ENCODE results near the gene DAPK2.
"Not testable (repeated sequence)": the region's sequence is repeated elsewhere in the genome, so short reads cannot be mapped to it uniquely, and the experiment has no call there.

DAPK2 gene

DNA sequence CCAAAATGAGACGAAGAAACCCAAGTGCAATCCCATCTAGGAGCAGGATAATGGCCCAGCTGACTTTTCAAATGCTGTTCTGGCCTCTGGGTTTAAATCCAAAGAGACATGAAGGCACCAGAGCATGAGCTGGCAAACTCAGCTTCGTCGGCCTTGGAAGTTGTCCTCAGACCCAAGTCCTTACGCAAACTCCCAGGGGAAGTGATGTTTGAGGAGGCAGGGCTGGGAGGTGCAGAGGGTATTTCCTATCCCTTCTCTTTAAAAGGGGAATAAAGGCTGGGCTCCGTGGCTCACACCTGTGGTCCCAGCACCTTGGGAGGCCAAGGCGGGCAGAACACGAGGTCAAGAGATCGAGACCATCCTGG, 143.6 kb downstream of the DAPK2 start:
- TF ChIP-seq, protein P1, sequence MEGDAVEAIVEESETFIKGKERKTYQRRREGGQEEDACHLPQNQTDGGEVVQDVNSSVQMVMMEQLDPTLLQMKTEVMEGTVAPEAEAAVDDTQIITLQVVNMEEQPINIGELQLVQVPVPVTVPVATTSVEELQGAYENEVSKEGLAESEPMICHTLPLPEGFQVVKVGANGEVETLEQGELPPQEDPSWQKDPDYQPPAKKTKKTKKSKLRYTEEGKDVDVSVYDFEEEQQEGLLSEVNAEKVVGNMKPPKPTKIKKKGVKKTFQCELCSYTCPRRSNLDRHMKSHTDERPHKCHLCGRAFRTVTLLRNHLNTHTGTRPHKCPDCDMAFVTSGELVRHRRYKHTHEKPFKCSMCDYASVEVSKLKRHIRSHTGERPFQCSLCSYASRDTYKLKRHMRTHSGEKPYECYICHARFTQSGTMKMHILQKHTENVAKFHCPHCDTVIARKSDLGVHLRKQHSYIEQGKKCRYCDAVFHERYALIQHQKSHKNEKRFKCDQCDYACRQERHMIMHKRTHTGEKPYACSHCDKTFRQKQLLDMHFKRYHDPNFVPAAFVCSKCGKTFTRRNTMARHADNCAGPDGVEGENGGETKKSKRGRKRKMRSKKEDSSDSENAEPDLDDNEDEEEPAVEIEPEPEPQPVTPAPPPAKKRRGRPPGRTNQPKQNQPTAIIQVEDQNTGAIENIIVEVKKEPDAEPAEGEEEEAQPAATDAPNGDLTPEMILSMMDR (IDR thresholded peaks at IDR 0.05; ENCODE audit: borderline replicate concordance, insufficient read depth, low read depth, low read length): no peak
- no peak overlapping the region for H3K4me3 ChIP-seq (ENCODE audit: low read depth, low read length)

DNA sequence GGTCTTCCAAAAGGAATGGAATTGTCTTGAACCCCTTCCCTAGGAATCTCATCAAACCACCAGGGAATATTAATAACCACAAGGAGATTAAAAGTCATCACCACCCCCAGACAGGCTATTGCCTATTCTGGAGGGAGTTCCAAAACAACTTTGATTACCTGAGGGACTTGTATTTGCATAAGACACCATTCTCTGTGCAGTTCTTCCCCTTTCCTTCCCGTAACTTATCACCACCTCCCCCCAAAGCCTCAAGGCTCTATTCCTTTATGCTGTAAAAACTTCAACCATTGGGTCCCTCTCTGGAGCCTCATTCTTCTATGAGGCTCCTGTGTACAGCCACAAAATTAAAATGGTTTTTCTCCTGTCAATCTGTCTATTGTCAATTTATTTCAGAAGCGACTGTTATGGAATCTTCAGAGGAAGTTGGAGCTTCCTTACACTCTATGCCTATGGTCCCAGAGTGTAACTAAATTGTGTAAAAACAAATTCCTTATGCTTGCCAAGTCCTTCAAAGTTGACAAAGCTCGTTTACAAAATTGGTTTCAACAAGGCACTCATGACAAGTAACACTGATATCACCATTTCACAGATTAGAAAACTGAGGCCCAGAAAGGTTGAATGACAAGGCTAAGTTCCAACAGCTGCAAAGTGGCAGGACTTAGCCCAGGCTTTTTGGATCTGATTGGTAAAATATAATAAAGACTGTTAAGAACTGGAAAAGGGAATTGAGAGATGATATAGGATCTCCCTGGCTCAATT, 144.2 kb downstream of the DAPK2 start:
- H3K4me3 ChIP-seq (ENCODE audit: low read depth, low read length): no peak overlapping the region
- TF ChIP-seq, protein P1 (IDR thresholded peaks at IDR 0.05; ENCODE audit: borderline replicate concordance, insufficient read depth, low read depth, low read length): no peak

DNA sequence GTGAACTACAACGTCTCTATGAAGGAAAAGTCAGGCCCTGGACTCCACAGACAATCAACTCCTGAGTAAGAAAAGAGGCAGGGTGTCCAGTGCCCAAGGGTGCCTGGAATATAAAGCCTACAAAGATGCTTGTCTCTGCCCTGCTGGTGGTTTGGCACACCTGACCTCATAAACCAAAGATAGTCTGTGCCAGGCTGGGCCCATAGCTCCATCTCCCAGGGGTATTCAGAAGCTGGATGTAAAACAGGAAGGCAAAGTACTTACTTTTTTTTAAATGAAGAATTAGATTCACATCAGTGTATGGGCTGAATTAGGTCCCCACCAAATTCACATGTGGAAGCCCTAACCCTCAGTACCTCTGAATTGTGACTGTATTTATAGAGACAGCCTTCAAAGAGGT, 146.0 kb downstream of the DAPK2 start:
- no peak overlapping the region for H3K4me3 ChIP-seq (ENCODE audit: low read depth, low read length)
- TF ChIP-seq, protein P1 (IDR thresholded peaks at IDR 0.05; ENCODE audit: borderline replicate concordance, insufficient read depth, low read depth, low read length): no peak

DNA sequence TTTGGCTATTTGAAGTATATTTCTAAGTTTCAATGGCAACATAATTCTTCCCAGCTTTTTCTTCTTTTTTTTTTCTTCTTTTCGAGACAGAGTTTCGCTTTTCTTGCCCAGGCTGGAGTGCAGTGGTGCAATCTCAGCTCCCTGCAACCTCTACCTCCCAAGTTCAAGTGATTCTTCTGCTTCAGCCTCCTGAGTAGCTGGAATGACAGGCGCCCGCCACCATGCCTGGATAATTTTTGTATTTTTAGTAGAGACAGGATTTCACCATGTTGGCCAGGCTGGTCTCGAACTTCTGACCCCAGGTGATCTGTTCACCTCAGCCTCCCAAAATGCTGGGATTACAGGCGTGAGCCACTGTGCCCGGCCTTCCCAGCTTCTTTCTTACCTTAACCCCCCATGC, 146.7 kb downstream of the DAPK2 start:
- H3K4me3 ChIP-seq (ENCODE audit: low read depth, low read length): not testable (repeated sequence)

DNA sequence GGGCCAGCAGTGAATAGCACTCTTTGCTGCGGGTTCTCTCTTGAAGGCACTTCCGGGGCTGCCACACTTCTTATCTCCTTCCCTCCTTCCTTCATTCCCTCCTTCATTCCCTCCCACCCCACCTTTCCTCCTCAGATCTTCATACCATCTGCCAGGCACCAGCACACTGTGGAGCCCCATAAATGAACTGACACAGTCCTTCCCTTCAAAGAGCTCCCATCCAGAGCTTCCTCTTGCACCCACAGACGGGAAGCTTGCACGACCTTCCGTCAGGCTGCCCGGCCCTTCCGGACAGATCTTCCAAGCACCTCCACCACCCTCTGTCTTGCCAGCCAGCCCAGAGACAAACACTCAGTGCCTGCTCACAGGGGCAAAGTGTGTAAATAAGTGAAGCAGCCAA, 147.1 kb downstream of the DAPK2 start:
- TF ChIP-seq, protein P1 (IDR thresholded peaks at IDR 0.05; ENCODE audit: borderline replicate concordance, insufficient read depth, low read depth, low read length): no peak
- H3K4me3 ChIP-seq (ENCODE audit: low read depth, low read length): no peak overlapping the region

DNA sequence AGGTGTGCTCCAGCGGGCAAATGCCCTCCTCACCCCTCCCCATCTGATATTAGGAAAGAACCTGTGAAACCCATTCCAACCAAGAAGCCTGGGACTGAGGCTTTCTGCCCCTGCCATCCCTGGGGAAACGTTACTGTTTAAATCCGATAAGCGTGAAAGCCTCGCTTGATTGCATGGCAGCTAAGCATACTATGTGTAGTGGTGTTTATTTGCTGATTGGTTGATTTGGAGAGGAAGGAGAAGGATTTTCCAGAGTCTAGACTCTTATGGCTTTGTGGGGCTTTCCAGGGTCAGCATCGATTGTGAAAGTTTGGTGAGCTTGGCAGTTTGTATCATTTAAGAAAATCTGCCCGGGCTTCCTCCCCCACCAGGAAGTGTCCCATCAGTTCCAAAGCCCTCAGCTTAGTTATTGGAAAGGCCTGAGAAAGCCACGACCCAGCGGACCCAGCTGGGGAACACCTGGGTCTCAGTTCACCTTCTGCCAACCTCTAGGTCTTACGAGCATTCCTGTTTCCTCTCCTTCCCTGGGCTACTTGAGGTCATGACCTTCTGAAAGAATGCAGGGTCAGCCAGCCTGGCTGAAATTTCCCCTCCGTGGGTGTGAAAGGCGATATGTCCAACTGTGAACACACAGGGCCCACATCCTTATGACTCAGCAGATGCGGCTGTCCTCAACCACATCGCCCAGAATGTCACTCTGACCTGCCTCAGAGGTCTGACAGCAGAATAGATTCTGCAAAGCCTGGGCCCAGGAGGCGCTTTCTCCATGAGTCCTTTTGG, 149.8 kb downstream of the DAPK2 start:
- TF ChIP-seq, protein P1 (IDR thresholded peaks at IDR 0.05; ENCODE audit: borderline replicate concordance, insufficient read depth, low read depth, low read length): no peak
- no peak overlapping the region for H3K4me3 ChIP-seq (ENCODE audit: low read depth, low read length)

DNA sequence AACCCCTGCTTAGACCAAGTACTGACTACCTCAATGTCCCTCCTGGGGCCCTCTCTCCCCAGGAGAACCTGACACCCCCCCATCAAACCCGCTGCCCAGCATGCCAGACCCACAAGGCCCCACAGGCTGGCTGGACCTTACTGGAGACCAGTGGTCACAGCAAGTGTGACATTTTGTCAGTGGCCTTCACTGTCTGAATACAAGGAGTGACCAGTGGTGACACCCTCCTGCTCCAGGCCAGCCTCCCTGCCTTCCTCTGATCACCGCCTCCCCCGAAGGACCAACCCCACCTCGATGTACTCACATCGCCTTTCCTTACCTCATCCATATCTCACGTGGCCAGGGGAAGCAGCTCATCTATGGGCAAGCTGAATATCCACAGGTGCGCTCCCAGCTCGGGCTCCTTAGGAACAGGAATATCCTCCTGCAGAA, 150.5 kb downstream of the DAPK2 start:
- no peak overlapping the region for H3K4me3 ChIP-seq (ENCODE audit: low read depth, low read length)
- TF ChIP-seq, protein P1 (IDR thresholded peaks at IDR 0.05; ENCODE audit: borderline replicate concordance, insufficient read depth, low read depth, low read length): no peak
